Upper lobe of left lung (tissue), 6 donors: ENCODE data around the gene PAK2. TPM values are rescaled to one million over a fixed set of nuclear protein-coding genes. Genes with fewer than 3 reads are reported as not detected.

Source experiments
- ATAC-seq, 2 donors: fragments of 200-7000 bp; cut with Tn5 transposase; one replicate each; pipeline ENCODE4 v1.9.1; 2022; ENCODE audit warnings: mild to moderate bottlenecking in 2 of 2, moderate library complexity in 2 of 2; ENCODE audit not compliant: low FRiP score in 2 of 2
- DNase-seq, 2 donors: peaks; one replicate each; pipeline ENCODE4 v3.0.0-alpha.2; 2019 to 2020
- H3K27ac ChIP-seq, 4 donors: fragments of 200-600 bp; sonication (generic); one replicate each; pipeline ENCODE4 v1.5.1; 2016 to 2019
- H3K27me3 ChIP-seq, 4 donors: fragments of 200-600 bp; sonication (generic); one replicate each; pipeline ENCODE4 v1.5.1; 2017 to 2019
- H3K36me3 ChIP-seq, 4 donors: fragments of 200-600 bp; sonication (generic); one replicate each; pipeline ENCODE4 v1.5.1; 2016 to 2019
- H3K4me1 ChIP-seq, 4 donors: fragments of 200-600 bp; sonication (generic); one replicate each; pipeline ENCODE4 v1.5.1; 2018 to 2019
- H3K4me3 ChIP-seq, 4 donors: fragments of 200-600 bp; sonication (generic); one replicate each; pipeline ENCODE4 v1.5.1; 2017 to 2019; ENCODE audit warnings: mild to moderate bottlenecking in 2 of 4, moderate library complexity in 1 of 4
- H3K9me3 ChIP-seq, 4 donors: fragments of 200-600 bp; sonication (generic); one replicate each; pipeline ENCODE4 v1.5.1; 2018 to 2019
- CTCF ChIP-seq, 6 experiments: fragments of 450-650 bp in 4 of 6; fragments of 200-600 bp in 2 of 6; sonication (generic) in 2 of 6; IDR thresholded peaks; one replicate each; pipeline ENCODE4 v1.5.1; 2016 to 2019; ENCODE audit warnings: antibody characterized with exemption in 6 of 6
- EP300 ChIP-seq, 4 donors: sonication (generic); formaldehyde crosslinking; IDR thresholded peaks; one replicate each; pipeline ENCODE4 v1.5.1; 2017; ENCODE audit warnings: antibody characterized with exemption in 4 of 4, control low read depth in 2 of 4
- POLR2A ChIP-seq, 4 donors: fragments of 450-650 bp; IDR thresholded peaks; one replicate each; pipeline ENCODE4 v1.5.1; 2016 to 2017; ENCODE audit warnings: antibody characterized with exemption in 4 of 4, mild to moderate bottlenecking in 2 of 4
- POLR2AphosphoS5 ChIP-seq, 2 donors: sonication (generic); formaldehyde crosslinking; IDR thresholded peaks; one replicate each; pipeline ENCODE4 v1.5.1; 2017; ENCODE audit warnings: antibody characterized with exemption in 2 of 2
- WGBS, 2 donors: methylation state at CpG; one replicate each; pipeline ENCODE4 v1.1.5; 2017 to 2018; 5-methylcytosine and 5-hydroxymethylcytosine counted together
- total RNA-seq, 6 donors: library from RNA; depleted of rRNA in 4 of 6; stranded (reverse); fragments of >200 nt in 4 of 6; gene quantifications; one replicate each; pipeline versions ENCODE4 v1.1.0 to v1.2.1, GENCODE V29; 2016 to 2021
- donor health status: DM: no; HTN: no; CAD: no; lungs with moderate emphysema.
- donor health status: DM: no; HTN: yes; CAD: no; lungs with severe emphysema.

Gene PAK2
- total RNA-seq, 6 donors from 2014 or later: 24.7 to 82.2 (median 60.1) TPM

DNA sequence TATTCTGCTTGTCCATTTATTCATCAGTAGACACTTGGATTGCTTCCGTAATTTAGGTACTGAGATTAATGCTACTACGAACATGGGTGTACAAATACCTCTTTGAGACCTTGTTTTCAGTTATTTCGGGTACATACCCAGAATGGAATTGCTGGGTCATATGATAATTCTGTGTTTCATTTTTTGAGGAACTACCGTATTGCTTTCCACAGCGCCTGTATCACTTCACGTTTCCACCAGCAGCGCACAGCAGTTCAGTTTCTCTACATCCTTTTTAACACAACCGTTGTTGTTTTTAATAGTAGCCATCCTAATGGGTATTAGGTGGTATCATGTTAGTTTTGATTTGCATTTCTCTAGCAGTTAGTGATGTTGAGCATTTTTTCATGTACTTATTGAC is 9.5 kb downstream of the PAK2 start:
- H3K27me3 ChIP-seq: no peaks in the 10 kb centered on the region
- peaks cover 1 to 14% (median 7%) of the 10 kb centered on the region in 4 donors for H3K4me1 ChIP-seq
- no peaks in the 10 kb centered on the region for H3K9me3 ChIP-seq
- H3K4me3 ChIP-seq: no peak overlapping the region
- DNase-seq: no peak
- H3K36me3 ChIP-seq: peaks cover 0 to 3% (median 0%) of the 10 kb centered on the region in 4 donors
- no peak overlapping the region for H3K27ac ChIP-seq
- ATAC-seq: peak in 1 of 2 donors; percentile 44
- WGBS, 2 donors: 75 to 80% methylated on average over 8 of the region's 8 CpGs
- TF ChIP-seq CTCF (IDR thresholded peaks at IDR 0.05) (no peak), EP300 (IDR thresholded peaks at IDR 0.05) (no peak), POLR2A (IDR thresholded peaks at IDR 0.05) (no peak), POLR2AphosphoS5 (IDR thresholded peaks at IDR 0.05) (no peak)

- TF ChIP-seq POLR2A (IDR thresholded peaks at IDR 0.05): no peak
- no peak for TF ChIP-seq POLR2AphosphoS5 (IDR thresholded peaks at IDR 0.05)
- TF ChIP-seq CTCF (IDR thresholded peaks at IDR 0.05): no peak
- TF ChIP-seq EP300 (IDR thresholded peaks at IDR 0.05): no peak
- no peaks in the 10 kb centered on the region for H3K27me3 ChIP-seq
- no peak overlapping the region for H3K27ac ChIP-seq
- H3K4me1 ChIP-seq: peaks cover 5 to 20% (median 7%) of the 10 kb centered on the region in 4 donors
- no peak overlapping the region for H3K4me3 ChIP-seq
- DNase-seq (no peak), ATAC-seq (no peak)
- H3K9me3 ChIP-seq: peaks cover 0 to 13% (median 6%) of the 10 kb centered on the region in 4 donors
- H3K36me3 ChIP-seq: peaks cover 0 to 4% (median 1%) of the 10 kb centered on the region in 4 donors
- 92 to 99% methylated on average over 8 of the region's 8 CpGs for WGBS, 2 donors
Observed at GRCh38 chr3:196753201-196753600, 13.5 kb downstream of the PAK2 start.

- ATAC-seq: no peak
- Histone ChIP-seq H3K9me3 (peaks cover 0 to 13% (median 6%) of the 10 kb centered on the region in 4 donors), H3K27me3 (no peaks in the 10 kb centered on the region), H3K4me3 (no peak overlapping the region), H3K4me1 (peaks cover 5 to 19% (median 7%) of the 10 kb centered on the region in 4 donors), H3K36me3 (peaks cover 0 to 4% (median 1%) of the 10 kb centered on the region in 4 donors), H3K27ac (peak overlapping the region in 1 of 4 donors; percentile 34)
- TF ChIP-seq EP300 (IDR thresholded peaks at IDR 0.05) (no peak), POLR2AphosphoS5 (IDR thresholded peaks at IDR 0.05) (no peak)
- 62 to 69% methylated on average over 9 of the region's 9 CpGs for WGBS, 2 donors
- DNase-seq: no peak
Observed at GRCh38 chr3:196754091-196754981, 14.7 kb downstream of the PAK2 start.

- Histone ChIP-seq H3K36me3 (peaks cover 0 to 4% (median 1%) of the 10 kb centered on the region in 4 donors), H3K4me3 (no peak overlapping the region), H3K4me1 (peaks cover 5 to 16% (median 7%) of the 10 kb centered on the region in 4 donors), H3K9me3 (peaks cover 0 to 13% (median 6%) of the 10 kb centered on the region in 4 donors), H3K27ac (no peak overlapping the region), H3K27me3 (no peaks in the 10 kb centered on the region)
- no peak for TF ChIP-seq EP300 (IDR thresholded peaks at IDR 0.05)
- DNase-seq: no peak
- WGBS, 2 donors: 73 to 81% methylated on average over 4 of the region's 4 CpGs
- no peak for ATAC-seq
Observed at GRCh38 chr3:196756732-196757131, 17.1 kb downstream of the PAK2 start.

GRCh38 chr3:196757876-196758739 is 18.5 kb downstream of the PAK2 start:
- Histone ChIP-seq H3K4me1 (peaks cover 5 to 15% (median 7%) of the 10 kb centered on the region in 4 donors), H3K4me3 (no peak overlapping the region), H3K9me3 (peaks cover 0 to 13% (median 6%) of the 10 kb centered on the region in 4 donors), H3K27me3 (no peaks in the 10 kb centered on the region), H3K27ac (no peak overlapping the region), H3K36me3 (peaks cover 0 to 4% (median 0%) of the 10 kb centered on the region in 4 donors)
- 85 to 89% methylated on average over 9 of the region's 9 CpGs for WGBS, 2 donors
- ATAC-seq (peak in 1 of 2 donors; percentile 73), DNase-seq (no peak)
- TF ChIP-seq POLR2AphosphoS5 (IDR thresholded peaks at IDR 0.05): no peak

GRCh38 chr3:196763179-196763578 is 23.5 kb downstream of the PAK2 start:
- no peak for TF ChIP-seq CTCF (IDR thresholded peaks at IDR 0.05)
- no peak for TF ChIP-seq POLR2A (IDR thresholded peaks at IDR 0.05)
- TF ChIP-seq EP300 (IDR thresholded peaks at IDR 0.05): no peak
- ATAC-seq: no peak
- WGBS, 2 donors: 84 to 92% methylated on average over 7 of the region's 7 CpGs

More at GRCh38 chr3:196763179-196763578, 23.5 kb downstream of the PAK2 start:
- Histone ChIP-seq H3K27ac (no peak overlapping the region), H3K27me3 (no peaks in the 10 kb centered on the region), H3K4me3 (no peak overlapping the region), H3K4me1 (no peaks in the 10 kb centered on the region), H3K36me3 (no peaks in the 10 kb centered on the region), H3K9me3 (no peaks in the 10 kb centered on the region)
- no peak for DNase-seq
